K562 (cell line): Measurements from ENCODE around the gene GALNT13. TPM values are rescaled to one million over a fixed set of nuclear protein-coding genes. Genes with fewer than 3 reads are reported as not detected.

Source experiments
- ATF1 ChIP-seq, 2 experiments: fragments of 450-650 bp in 1 of 2; IDR thresholded peaks; 2 replicates each; pipeline ENCODE4 v1.6.1; 2016; ENCODE audit warnings: missing compliant biosample characterization in 1 of 2, missing genetic modification characterization in 1 of 2
- DPF2 ChIP-seq: fragments of 450-650 bp; IDR thresholded peaks from 2 replicates; pipeline ENCODE4 v1.6.1; 2016
- ETV1 ChIP-seq: fragments of 450-650 bp; conservative IDR thresholded peaks from 2 replicates; pipeline ENCODE4 v1.6.1; 2016; ENCODE audit warnings: missing genetic modification characterization, control low read depth, low read depth, missing compliant biosample characterization
- KAT8 ChIP-seq: fragments of 450-650 bp; IDR thresholded peaks from 2 replicates; pipeline ENCODE4 v1.6.1; 2016; ENCODE audit warnings: low read depth, mild to moderate bottlenecking
- PCBP1 ChIP-seq: fragments of 200-400 bp; formaldehyde crosslinking; IDR thresholded peaks from 2 replicates; pipeline ENCODE4 v1.6.1; 2018; ENCODE audit warnings: mild to moderate bottlenecking, low read depth, low read length; ENCODE audit not compliant: poor library complexity, severe bottlenecking
- POLR3G ChIP-seq: IDR thresholded peaks from 2 replicates; pipeline ENCODE4 v1.6.1; 2011; ENCODE audit not compliant: insufficient read length, insufficient replicate concordance; ENCODE audit errors: extremely low read depth
- TEAD1 ChIP-seq, 2 experiments: fragments of 450-650 bp in 1 of 2; sonication (generic) in 1 of 2; formaldehyde crosslinking; IDR thresholded peaks; 2 replicates each; pipeline versions ENCODE4 v1.4.0 to v1.8.0; 2020 to 2022; ENCODE audit warnings: mild to moderate bottlenecking in 2 of 2, missing genetic modification reagents in 1 of 2
- polyA plus RNA-seq, 8 experiments: library from polyadenylated mRNA; depleted of rRNA in 4 of 8; stranded (reverse) in 5 of 8; unstranded in 3 of 8; fragments of >200 nt; fragmentation: Nextera tagmentation in 2 of 8; fragmentation: Illumina TruSeq in 1 of 8; extraction: Ambion mirVana in 2 of 8; extraction: Trizol in 1 of 8; gene quantifications; 2 replicates each; pipeline versions ENCODE4 v1.2.1 to v1.2.3, GENCODE V29; 2011 to 2014; ENCODE audit warnings: inconsistent platforms in 1 of 8, missing spikeins in 1 of 8
- total RNA-seq, 7 experiments: library from RNA; depleted of rRNA in 6 of 7; stranded (reverse); fragments of >200 nt in 6 of 7; fragmentation: Illumina TruSeq in 2 of 7; extraction: Trizol in 2 of 7; gene quantifications; 2 replicates each; pipeline versions ENCODE4 v1.2.1 to v1.2.3, GENCODE V29; 2011 to 2021; ENCODE audit warnings: low replicate concordance in 1 of 7
- TF ChIP-seq, protein P1 (sequence below): fragments of 450-650 bp; IDR thresholded peaks from 2 replicates; pipeline ENCODE4 v1.7.1; 2018; ENCODE audit warnings: mild to moderate bottlenecking, low read depth; ENCODE audit not compliant: partially characterized antibody
- TF ChIP-seq, protein P2 (sequence below): fragments of 250-450 bp; sonication (Bioruptor Pico); IDR thresholded peaks from 2 replicates; pipeline ENCODE4 v1.4.0; 2020
- TF ChIP-seq, protein P3 (sequence below): sonication (generic); formaldehyde crosslinking; IDR thresholded peaks from 2 replicates; pipeline ENCODE4 v1.8.1; 2023; ENCODE audit warnings: mild to moderate bottlenecking, missing genetic modification reagents

GALNT13 gene
- total and polyA plus RNA-seq, 9 of the 15 experiments (the other 6 are each of a cell fraction or from before 2014, with no cell fraction given) = not detected

DNA sequence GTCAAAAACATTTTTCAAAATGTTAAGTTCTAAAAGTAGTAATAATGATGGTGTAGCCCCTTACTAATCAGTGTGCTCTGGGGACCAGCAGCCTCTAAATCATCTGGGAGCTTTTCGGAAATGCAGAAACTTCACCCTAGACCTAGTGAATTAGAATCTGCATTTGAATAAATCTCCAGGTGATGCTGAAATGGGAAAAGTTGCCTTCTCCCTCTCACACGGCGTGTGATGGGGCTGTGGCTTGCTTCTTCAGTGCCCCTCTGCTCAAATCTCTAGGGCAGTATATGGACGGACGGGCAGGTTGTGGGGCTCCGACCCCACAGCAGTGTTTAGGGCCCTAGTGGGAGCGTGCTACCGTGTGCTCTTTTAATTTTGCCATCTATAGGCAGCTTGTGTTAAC lies 368.6 kb downstream of the GALNT13 start (continued):
- TF ChIP-seq POLR3G (no peak), PCBP1 (no peak), TEAD1 (CRISPR knock-in tag; IDR thresholded peaks at IDR 0.05) (no peak), KAT8 (no peak), ETV1 (tag) (no peak), ATF1 (CRISPR knock-in tag; IDR thresholded peaks at IDR 0.05) (no peak), ATF1 (tag; IDR thresholded peaks at IDR 0.05) (no peak), DPF2 (no peak)
- TF ChIP-seq, protein P1, sequence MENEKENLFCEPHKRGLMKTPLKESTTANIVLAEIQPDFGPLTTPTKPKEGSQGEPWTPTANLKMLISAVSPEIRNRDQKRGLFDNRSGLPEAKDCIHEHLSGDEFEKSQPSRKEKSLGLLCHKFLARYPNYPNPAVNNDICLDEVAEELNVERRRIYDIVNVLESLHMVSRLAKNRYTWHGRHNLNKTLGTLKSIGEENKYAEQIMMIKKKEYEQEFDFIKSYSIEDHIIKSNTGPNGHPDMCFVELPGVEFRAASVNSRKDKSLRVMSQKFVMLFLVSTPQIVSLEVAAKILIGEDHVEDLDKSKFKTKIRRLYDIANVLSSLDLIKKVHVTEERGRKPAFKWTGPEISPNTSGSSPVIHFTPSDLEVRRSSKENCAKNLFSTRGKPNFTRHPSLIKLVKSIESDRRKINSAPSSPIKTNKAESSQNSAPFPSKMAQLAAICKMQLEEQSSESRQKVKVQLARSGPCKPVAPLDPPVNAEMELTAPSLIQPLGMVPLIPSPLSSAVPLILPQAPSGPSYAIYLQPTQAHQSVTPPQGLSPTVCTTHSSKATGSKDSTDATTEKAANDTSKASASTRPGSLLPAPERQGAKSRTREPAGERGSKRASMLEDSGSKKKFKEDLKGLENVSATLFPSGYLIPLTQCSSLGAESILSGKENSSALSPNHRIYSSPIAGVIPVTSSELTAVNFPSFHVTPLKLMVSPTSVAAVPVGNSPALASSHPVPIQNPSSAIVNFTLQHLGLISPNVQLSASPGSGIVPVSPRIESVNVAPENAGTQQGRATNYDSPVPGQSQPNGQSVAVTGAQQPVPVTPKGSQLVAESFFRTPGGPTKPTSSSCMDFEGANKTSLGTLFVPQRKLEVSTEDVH = no peak
- TF ChIP-seq, protein P2, sequence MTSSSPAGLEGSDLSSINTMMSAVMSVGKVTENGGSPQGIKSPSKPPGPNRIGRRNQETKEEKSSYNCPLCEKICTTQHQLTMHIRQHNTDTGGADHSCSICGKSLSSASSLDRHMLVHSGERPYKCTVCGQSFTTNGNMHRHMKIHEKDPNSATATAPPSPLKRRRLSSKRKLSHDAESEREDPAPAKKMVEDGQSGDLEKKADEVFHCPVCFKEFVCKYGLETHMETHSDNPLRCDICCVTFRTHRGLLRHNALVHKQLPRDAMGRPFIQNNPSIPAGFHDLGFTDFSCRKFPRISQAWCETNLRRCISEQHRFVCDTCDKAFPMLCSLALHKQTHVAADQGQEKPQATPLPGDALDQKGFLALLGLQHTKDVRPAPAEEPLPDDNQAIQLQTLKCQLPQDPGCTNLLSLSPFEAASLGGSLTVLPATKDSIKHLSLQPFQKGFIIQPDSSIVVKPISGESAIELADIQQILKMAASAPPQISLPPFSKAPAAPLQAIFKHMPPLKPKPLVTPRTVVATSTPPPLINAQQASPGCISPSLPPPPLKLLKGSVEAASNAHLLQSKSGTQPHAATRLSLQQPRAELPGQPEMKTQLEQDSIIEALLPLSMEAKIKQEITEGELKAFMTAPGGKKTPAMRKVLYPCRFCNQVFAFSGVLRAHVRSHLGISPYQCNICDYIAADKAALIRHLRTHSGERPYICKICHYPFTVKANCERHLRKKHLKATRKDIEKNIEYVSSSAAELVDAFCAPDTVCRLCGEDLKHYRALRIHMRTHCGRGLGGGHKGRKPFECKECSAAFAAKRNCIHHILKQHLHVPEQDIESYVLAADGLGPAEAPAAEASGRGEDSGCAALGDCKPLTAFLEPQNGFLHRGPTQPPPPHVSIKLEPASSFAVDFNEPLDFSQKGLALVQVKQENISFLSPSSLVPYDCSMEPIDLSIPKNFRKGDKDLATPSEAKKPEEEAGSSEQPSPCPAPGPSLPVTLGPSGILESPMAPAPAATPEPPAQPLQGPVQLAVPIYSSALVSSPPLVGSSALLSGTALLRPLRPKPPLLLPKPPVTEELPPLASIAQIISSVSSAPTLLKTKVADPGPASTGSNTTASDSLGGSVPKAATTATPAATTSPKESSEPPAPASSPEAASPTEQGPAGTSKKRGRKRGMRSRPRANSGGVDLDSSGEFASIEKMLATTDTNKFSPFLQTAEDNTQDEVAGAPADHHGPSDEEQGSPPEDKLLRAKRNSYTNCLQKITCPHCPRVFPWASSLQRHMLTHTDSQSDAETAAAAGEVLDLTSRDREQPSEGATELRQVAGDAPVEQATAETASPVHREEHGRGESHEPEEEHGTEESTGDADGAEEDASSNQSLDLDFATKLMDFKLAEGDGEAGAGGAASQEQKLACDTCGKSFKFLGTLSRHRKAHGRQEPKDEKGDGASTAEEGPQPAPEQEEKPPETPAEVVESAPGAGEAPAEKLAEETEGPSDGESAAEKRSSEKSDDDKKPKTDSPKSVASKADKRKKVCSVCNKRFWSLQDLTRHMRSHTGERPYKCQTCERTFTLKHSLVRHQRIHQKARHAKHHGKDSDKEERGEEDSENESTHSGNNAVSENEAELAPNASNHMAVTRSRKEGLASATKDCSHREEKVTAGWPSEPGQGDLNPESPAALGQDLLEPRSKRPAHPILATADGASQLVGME = no peak
- TF ChIP-seq, protein P3, sequence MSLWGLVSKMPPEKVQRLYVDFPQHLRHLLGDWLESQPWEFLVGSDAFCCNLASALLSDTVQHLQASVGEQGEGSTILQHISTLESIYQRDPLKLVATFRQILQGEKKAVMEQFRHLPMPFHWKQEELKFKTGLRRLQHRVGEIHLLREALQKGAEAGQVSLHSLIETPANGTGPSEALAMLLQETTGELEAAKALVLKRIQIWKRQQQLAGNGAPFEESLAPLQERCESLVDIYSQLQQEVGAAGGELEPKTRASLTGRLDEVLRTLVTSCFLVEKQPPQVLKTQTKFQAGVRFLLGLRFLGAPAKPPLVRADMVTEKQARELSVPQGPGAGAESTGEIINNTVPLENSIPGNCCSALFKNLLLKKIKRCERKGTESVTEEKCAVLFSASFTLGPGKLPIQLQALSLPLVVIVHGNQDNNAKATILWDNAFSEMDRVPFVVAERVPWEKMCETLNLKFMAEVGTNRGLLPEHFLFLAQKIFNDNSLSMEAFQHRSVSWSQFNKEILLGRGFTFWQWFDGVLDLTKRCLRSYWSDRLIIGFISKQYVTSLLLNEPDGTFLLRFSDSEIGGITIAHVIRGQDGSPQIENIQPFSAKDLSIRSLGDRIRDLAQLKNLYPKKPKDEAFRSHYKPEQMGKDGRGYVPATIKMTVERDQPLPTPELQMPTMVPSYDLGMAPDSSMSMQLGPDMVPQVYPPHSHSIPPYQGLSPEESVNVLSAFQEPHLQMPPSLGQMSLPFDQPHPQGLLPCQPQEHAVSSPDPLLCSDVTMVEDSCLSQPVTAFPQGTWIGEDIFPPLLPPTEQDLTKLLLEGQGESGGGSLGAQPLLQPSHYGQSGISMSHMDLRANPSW = no peak
- TF ChIP-seq, all 486 proteins: peak for 0
